ENCODE data around the gene MRPL1.

GRCh38 chr4:77950203-77950602 lies 87.6 kb downstream of the MRPL1 start:
- TF ChIP-seq ETV6 (CRISPR knock-in tag; IDR thresholded peaks at IDR 0.05) (no peak), CTCF (IDR thresholded peaks at IDR 0.05) (no peak), FOXJ3 (CRISPR knock-in tag; IDR thresholded peaks at IDR 0.05; ENCODE audit: borderline replicate concordance) (no peak), ZBTB21 (CRISPR knock-in tag; IDR thresholded peaks at IDR 0.05; ENCODE audit: borderline replicate concordance) (no peak), NFYB (CRISPR knock-in tag; conservative IDR thresholded peaks at IDR 0.05; ENCODE audit: low read depth) (no peak), ZNF317 (CRISPR knock-in tag; IDR thresholded peaks at IDR 0.05; ENCODE audit: borderline replicate concordance, low read depth) (no peak), HMGXB4 (CRISPR knock-in tag; IDR thresholded peaks at IDR 0.05) (no peak), SP1 (CRISPR knock-in tag; conservative IDR thresholded peaks at IDR 0.05) (no peak), FOXK1 (CRISPR knock-in tag; IDR thresholded peaks at IDR 0.05) (no peak), GRHL2 (CRISPR knock-in tag; IDR thresholded peaks at IDR 0.05; ENCODE audit: insufficient replicate concordance, severe bottlenecking) (no peak), E2F4 (CRISPR knock-in tag; IDR thresholded peaks at IDR 0.05; ENCODE audit: borderline replicate concordance, low read depth) (no peak)
- TF ChIP-seq, protein P1, sequence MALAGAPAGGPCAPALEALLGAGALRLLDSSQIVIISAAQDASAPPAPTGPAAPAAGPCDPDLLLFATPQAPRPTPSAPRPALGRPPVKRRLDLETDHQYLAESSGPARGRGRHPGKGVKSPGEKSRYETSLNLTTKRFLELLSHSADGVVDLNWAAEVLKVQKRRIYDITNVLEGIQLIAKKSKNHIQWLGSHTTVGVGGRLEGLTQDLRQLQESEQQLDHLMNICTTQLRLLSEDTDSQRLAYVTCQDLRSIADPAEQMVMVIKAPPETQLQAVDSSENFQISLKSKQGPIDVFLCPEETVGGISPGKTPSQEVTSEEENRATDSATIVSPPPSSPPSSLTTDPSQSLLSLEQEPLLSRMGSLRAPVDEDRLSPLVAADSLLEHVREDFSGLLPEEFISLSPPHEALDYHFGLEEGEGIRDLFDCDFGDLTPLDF (CRISPR knock-in tag; IDR thresholded peaks at IDR 0.05) = no peak
- TF ChIP-seq, protein P2, sequence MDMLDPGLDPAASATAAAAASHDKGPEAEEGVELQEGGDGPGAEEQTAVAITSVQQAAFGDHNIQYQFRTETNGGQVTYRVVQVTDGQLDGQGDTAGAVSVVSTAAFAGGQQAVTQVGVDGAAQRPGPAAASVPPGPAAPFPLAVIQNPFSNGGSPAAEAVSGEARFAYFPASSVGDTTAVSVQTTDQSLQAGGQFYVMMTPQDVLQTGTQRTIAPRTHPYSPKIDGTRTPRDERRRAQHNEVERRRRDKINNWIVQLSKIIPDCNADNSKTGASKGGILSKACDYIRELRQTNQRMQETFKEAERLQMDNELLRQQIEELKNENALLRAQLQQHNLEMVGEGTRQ (CRISPR knock-in tag; IDR thresholded peaks at IDR 0.05) = no peak
